Neural progenitor cell (in vitro differentiated cells): ENCODE data around the gene FERMT3.

ENCODE experiments used
- EZH2 ChIP-seq: fragments of 200-600 bp; sonication (generic); IDR thresholded peaks from 2 replicates; pipeline ENCODE4 v1.6.1; 2017; ENCODE audit warnings: antibody characterized with exemption, mild to moderate bottlenecking, moderate library complexity
- TF ChIP-seq, protein P1 (sequence below): fragments of 200-600 bp; sonication (generic); IDR thresholded peaks from 2 replicates; pipeline ENCODE4 v1.5.1; 2017; ENCODE audit warnings: antibody characterized with exemption, mild to moderate bottlenecking

DNA sequence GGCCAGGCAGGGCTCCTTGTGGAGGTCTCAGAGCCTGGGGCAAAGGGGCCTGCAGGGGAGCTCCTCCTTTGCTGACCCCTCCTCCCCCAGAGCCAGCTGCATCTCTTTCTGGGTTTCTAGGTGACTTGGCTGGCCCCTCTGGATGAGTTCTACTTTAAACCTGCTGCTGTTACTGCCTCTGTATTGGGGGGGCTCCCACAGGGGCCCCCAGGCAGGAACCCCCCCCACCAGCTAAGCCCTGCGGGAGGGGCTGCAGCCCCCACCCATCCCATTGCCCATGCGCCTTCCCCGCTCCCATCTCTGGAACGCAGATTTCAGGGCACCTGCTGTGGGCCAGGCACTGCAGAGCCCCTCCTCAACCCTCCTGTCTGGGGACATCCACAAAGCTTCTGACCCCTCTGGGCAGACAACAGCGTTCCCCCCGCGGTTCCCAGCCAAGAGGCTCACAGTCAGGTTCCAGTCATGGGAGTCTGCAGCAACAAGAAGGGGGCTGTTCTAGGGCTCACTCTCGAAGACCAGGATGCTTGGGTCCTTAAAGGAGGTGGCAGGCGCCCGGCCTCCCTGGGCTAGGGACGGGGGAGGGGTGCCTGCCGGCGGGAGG, 44.0 kb downstream of the FERMT3 start:
- TF ChIP-seq, protein P1, sequence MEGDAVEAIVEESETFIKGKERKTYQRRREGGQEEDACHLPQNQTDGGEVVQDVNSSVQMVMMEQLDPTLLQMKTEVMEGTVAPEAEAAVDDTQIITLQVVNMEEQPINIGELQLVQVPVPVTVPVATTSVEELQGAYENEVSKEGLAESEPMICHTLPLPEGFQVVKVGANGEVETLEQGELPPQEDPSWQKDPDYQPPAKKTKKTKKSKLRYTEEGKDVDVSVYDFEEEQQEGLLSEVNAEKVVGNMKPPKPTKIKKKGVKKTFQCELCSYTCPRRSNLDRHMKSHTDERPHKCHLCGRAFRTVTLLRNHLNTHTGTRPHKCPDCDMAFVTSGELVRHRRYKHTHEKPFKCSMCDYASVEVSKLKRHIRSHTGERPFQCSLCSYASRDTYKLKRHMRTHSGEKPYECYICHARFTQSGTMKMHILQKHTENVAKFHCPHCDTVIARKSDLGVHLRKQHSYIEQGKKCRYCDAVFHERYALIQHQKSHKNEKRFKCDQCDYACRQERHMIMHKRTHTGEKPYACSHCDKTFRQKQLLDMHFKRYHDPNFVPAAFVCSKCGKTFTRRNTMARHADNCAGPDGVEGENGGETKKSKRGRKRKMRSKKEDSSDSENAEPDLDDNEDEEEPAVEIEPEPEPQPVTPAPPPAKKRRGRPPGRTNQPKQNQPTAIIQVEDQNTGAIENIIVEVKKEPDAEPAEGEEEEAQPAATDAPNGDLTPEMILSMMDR = no peak
- no peak for TF ChIP-seq EZH2
